T-helper 17 cell (primary cell): Measurements from ENCODE around the gene SHQ1. TPM values are rescaled to one million over a fixed set of nuclear protein-coding genes. Genes with fewer than 3 reads are reported as not detected.
A peak's percentile ranks its signal among the peaks of the same experiment; 100 is the strongest.

Experiments
- ATAC-seq: fragments of 150-1000 bp; cut with Tn5 transposase; 2 replicates; pipeline ENCODE4 v1.10.0; 2021; ENCODE audit warnings: mild to moderate bottlenecking, moderate library complexity
- DNase-seq, 3 donors: peaks; one replicate each; pipeline versions ENCODE4 v3.0.0 to v3.0.0-alpha.2; 2020 to 2021
- H3K9me3 ChIP-seq: one replicate; pipeline ENCODE4 v1.7.0; 2013; ENCODE audit warnings: low read length, mild to moderate bottlenecking; ENCODE audit not compliant: control insufficient read depth, poor library complexity, severe bottlenecking
- H3K27ac Mint-ChIP-seq: one replicate; pipeline ENCODE4 v1.8.0; 2022; ENCODE audit warnings: mild to moderate bottlenecking, moderate library complexity, mixed read lengths
- H3K27me3 Mint-ChIP-seq: one replicate; pipeline ENCODE4 v1.8.0; 2022; ENCODE audit warnings: mixed read lengths
- H3K36me3 Mint-ChIP-seq: one replicate; pipeline ENCODE4 v1.8.0; 2022; ENCODE audit warnings: low read depth, mixed read lengths
- H3K4me1 Mint-ChIP-seq: one replicate; pipeline ENCODE4 v1.8.0; 2022; ENCODE audit warnings: mild to moderate bottlenecking, mixed read lengths
- H3K4me3 Mint-ChIP-seq: one replicate; pipeline ENCODE4 v1.8.0; 2022; ENCODE audit warnings: mild to moderate bottlenecking, moderate library complexity, mixed read lengths
- total RNA-seq, 4 donors: library from RNA in 2 of 4; stranded (reverse) in 2 of 4; gene quantifications; one replicate each; pipeline ENCODE4 v1.2.3 and lab custom pipeline; 2022 to 2026

Gene SHQ1
- total RNA-seq, 2 donors from 2014 or later = 14.0 to 15.4 TPM

- no peak for DNase-seq
- peaks cover 7% of the 10 kb centered on the region for H3K36me3 Mint-ChIP-seq
- H3K4me3 Mint-ChIP-seq = no peak overlapping the region
- no peak for ATAC-seq
- H3K27me3 Mint-ChIP-seq = no peaks in the 10 kb centered on the region
- H3K27ac Mint-ChIP-seq = no peak overlapping the region
- H3K9me3 ChIP-seq = no peaks in the 10 kb centered on the region
- peaks cover 2% of the 10 kb centered on the region for H3K4me1 Mint-ChIP-seq
These were observed 78.3 kb downstream of the SHQ1 start for GRCh38 chr3:72769758-72770540.

DNA sequence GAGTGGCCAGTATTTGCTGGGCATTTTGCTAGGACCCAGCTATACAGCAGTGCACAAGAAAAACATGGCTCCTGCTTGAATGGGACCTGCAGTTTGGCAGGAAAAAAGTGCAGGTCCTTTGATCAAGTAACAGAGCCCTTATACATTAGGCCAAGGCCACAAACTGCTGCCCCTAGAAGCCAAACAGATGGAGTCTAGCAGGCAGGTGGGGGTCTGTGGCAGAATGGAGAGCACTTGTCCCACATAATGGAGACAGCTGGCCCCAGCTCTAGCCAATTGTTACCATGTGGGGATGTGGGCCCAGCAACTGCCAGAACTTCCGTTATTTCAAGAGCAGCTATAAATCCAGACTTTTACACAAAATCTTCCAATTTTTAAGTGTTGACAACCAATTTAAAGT lies 79.3 kb downstream of the SHQ1 start:
- Mint-ChIP-seq H3K27ac (no peak overlapping the region), H3K36me3 (peaks cover 7% of the 10 kb centered on the region), H3K4me3 (no peak overlapping the region), H3K27me3 (no peaks in the 10 kb centered on the region), H3K4me1 (peaks cover 2% of the 10 kb centered on the region)
- no peaks in the 10 kb centered on the region for H3K9me3 ChIP-seq
- ATAC-seq (no peak), DNase-seq (no peak)

- peaks cover 2% of the 10 kb centered on the region for H3K4me1 Mint-ChIP-seq
- DNase-seq (no peak), ATAC-seq (no peak)
- no peaks in the 10 kb centered on the region for H3K27me3 Mint-ChIP-seq
- no peak overlapping the region for H3K27ac Mint-ChIP-seq
- H3K9me3 ChIP-seq = no peaks in the 10 kb centered on the region
- H3K4me3 Mint-ChIP-seq = no peak overlapping the region
- H3K36me3 Mint-ChIP-seq = peaks cover 7% of the 10 kb centered on the region
These were observed 79.8 kb downstream of the SHQ1 start for GRCh38 chr3:72768481-72768880.

- Mint-ChIP-seq H3K27ac (no peak overlapping the region), H3K36me3 (peaks cover 9% of the 10 kb centered on the region), H3K27me3 (no peaks in the 10 kb centered on the region), H3K4me3 (no peak overlapping the region), H3K4me1 (peaks cover 2% of the 10 kb centered on the region)
- no peak for DNase-seq
- no peak for ATAC-seq
- H3K9me3 ChIP-seq = no peaks in the 10 kb centered on the region
These were observed 80.2 kb downstream of the SHQ1 start for GRCh38 chr3:72768006-72768441.

GRCh38 chr3:72766866-72767265 lies 81.4 kb downstream of the SHQ1 start:
- Mint-ChIP-seq H3K36me3 (peaks cover 9% of the 10 kb centered on the region), H3K4me1 (peaks cover 2% of the 10 kb centered on the region), H3K27me3 (no peaks in the 10 kb centered on the region), H3K27ac (no peak overlapping the region), H3K4me3 (no peak overlapping the region)
- no peak for ATAC-seq
- no peaks in the 10 kb centered on the region for H3K9me3 ChIP-seq
- DNase-seq = no peak

GRCh38 chr3:72763751-72764440 lies 84.3 kb downstream of the SHQ1 start:
- no peak for ATAC-seq
- Mint-ChIP-seq H3K27me3 (no peaks in the 10 kb centered on the region), H3K4me3 (no peak overlapping the region), H3K27ac (no peak overlapping the region), H3K36me3 (peaks cover 5% of the 10 kb centered on the region), H3K4me1 (peaks cover 2% of the 10 kb centered on the region)
- DNase-seq = no peak
- no peaks in the 10 kb centered on the region for H3K9me3 ChIP-seq

DNA sequence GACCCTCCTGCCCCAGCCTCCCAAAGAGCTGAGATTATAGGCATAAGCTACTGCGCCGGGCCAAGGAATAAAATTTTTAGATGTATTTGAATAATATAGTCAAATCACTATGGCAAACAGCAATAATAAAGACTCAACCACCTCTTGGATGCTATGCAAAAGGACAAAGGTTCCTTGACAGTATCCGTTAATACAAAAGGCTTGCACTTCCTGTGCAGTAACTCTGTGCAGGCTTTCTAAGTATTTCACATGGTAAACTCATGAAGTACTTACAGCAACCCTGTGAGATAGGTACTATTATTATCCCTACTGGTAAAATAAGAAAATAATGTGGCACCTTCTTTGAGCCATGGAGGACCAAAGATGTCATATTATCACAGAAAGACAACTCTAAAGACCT lies 86.8 kb downstream of the SHQ1 start:
- Mint-ChIP-seq H3K36me3 (peaks cover 5% of the 10 kb centered on the region), H3K4me3 (no peak overlapping the region), H3K4me1 (peaks cover 17% of the 10 kb centered on the region), H3K27me3 (no peaks in the 10 kb centered on the region), H3K27ac (no peak overlapping the region)
- ATAC-seq (no peak), DNase-seq (no peak)
- H3K9me3 ChIP-seq = no peaks in the 10 kb centered on the region

GRCh38 chr3:72760225-72760624 lies 88.0 kb downstream of the SHQ1 start:
- no peak overlapping the region for H3K27ac Mint-ChIP-seq
- no peaks in the 10 kb centered on the region for H3K9me3 ChIP-seq
- H3K27me3 Mint-ChIP-seq = no peaks in the 10 kb centered on the region
- peaks cover 17% of the 10 kb centered on the region for H3K4me1 Mint-ChIP-seq
- peaks cover 2% of the 10 kb centered on the region for H3K36me3 Mint-ChIP-seq
- ATAC-seq (no peak), DNase-seq (no peak)
- no peak overlapping the region for H3K4me3 Mint-ChIP-seq

GRCh38 chr3:72756900-72757299 lies 91.3 kb downstream of the SHQ1 start:
- ATAC-seq = peak; percentile 99
- Mint-ChIP-seq H3K36me3 (no peaks in the 10 kb centered on the region), H3K4me1 (peaks cover 19% of the 10 kb centered on the region), H3K4me3 (peak overlapping the region; percentile 47), H3K27ac (peak overlapping the region; percentile 81), H3K27me3 (no peaks in the 10 kb centered on the region)
- no peak for DNase-seq
- H3K9me3 ChIP-seq = no peaks in the 10 kb centered on the region

GRCh38 chr3:72754582-72754981 lies 93.7 kb downstream of the SHQ1 start:
- Mint-ChIP-seq H3K36me3 (no peaks in the 10 kb centered on the region), H3K4me3 (no peak overlapping the region), H3K4me1 (peaks cover 19% of the 10 kb centered on the region), H3K27me3 (no peaks in the 10 kb centered on the region), H3K27ac (no peak overlapping the region)
- DNase-seq = no peak
- H3K9me3 ChIP-seq = no peaks in the 10 kb centered on the region
- ATAC-seq = no peak

DNA sequence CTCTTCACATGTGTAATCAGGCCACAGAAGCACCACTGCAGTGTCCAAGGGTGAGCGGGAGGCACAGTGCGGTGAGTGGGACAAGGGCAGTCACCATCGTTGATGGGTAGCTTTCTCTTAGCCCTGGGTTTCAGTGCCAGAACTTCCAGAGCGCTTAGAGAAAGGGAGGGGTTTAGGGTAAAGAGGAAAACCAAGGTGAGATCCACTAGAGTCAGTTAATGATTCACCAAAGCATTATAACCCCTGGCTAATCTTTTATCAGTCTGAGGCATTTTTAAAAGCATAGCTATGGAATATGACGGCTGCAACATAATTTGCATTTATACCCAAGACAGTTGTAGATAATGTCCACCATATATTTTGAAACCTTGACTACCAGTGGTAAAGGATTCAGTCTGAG lies 94.8 kb downstream of the SHQ1 start:
- no peak for DNase-seq
- Mint-ChIP-seq H3K4me3 (no peak overlapping the region), H3K36me3 (no peaks in the 10 kb centered on the region), H3K4me1 (peaks cover 16% of the 10 kb centered on the region), H3K27me3 (no peaks in the 10 kb centered on the region), H3K27ac (no peak overlapping the region)
- ATAC-seq = no peak
- no peaks in the 10 kb centered on the region for H3K9me3 ChIP-seq

- ATAC-seq (no peak), DNase-seq (no peak)
- H3K27ac Mint-ChIP-seq = peak overlapping the region; percentile 21
- H3K27me3 Mint-ChIP-seq = no peaks in the 10 kb centered on the region
- peaks cover 3% of the 10 kb centered on the region for H3K36me3 Mint-ChIP-seq
- peaks cover 2% of the 10 kb centered on the region for H3K4me1 Mint-ChIP-seq
- no peak overlapping the region for H3K4me3 Mint-ChIP-seq
- H3K9me3 ChIP-seq = no peaks in the 10 kb centered on the region
These were observed 97.8 kb downstream of the SHQ1 start for GRCh38 chr3:72750405-72750965.

DNA sequence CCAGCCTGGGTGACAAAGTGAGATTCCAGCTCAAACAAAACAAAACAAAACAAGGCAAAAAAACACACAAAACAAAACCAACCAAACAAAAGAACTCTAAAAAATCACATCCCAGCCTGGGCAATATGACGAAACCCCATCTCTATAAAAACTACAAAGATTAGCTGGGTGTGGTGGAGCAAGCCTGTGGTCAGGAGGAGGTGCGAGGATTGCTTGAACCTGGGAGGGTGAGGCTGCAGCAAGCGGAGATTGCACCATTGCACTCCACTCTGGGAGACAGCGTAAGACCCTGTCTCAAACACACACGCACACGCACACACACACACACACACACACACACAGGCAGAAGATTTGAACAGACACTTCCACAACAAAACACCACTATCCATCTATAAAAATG lies 99.6 kb downstream of the SHQ1 start:
- H3K4me1 Mint-ChIP-seq = no peaks in the 10 kb centered on the region

More for the DNA sequence above, 99.6 kb downstream of the SHQ1 start:
- ATAC-seq = no peak
- DNase-seq = no peak
- no peaks in the 10 kb centered on the region for H3K9me3 ChIP-seq
- no peak overlapping the region for H3K4me3 Mint-ChIP-seq
- no peaks in the 10 kb centered on the region for H3K27me3 Mint-ChIP-seq
- no peak overlapping the region for H3K27ac Mint-ChIP-seq
- peaks cover 3% of the 10 kb centered on the region for H3K36me3 Mint-ChIP-seq
